Lower lobe of right lung (tissue), 2 donors: ENCODE measurements around the gene TDRD5. TPM values are rescaled to one million over a fixed set of nuclear protein-coding genes. Genes with fewer than 3 reads are reported as not detected.

Source experiments
- ATAC-seq, 2 donors: fragments of 200-7000 bp; cut with Tn5 transposase; one replicate each; pipeline ENCODE4 v1.9.1; 2020 to 2022; ENCODE audit warnings: mild to moderate bottlenecking in 2 of 2, moderate library complexity in 2 of 2
- DNase-seq: peaks from one replicate; pipeline ENCODE4 v3.0.0-alpha.2; 2020
- H3K27ac ChIP-seq: fragments of 200-600 bp; one replicate; pipeline ENCODE4 v1.8.0; 2022
- H3K27me3 ChIP-seq: fragments of 200-600 bp; one replicate; pipeline ENCODE4 v1.8.0; 2022; ENCODE audit warnings: low read depth
- H3K36me3 ChIP-seq: fragments of 200-600 bp; one replicate; pipeline ENCODE4 v1.8.0; 2022; ENCODE audit warnings: mild to moderate bottlenecking
- H3K4me1 ChIP-seq: fragments of 200-600 bp; one replicate; pipeline ENCODE4 v1.8.0; 2022
- H3K4me3 ChIP-seq: fragments of 200-600 bp; one replicate; pipeline ENCODE4 v1.8.0; 2022; ENCODE audit warnings: mild to moderate bottlenecking
- H3K9me3 ChIP-seq: fragments of 200-600 bp; one replicate; pipeline ENCODE4 v1.8.0; 2022
- CTCF ChIP-seq: fragments of 200-600 bp; IDR thresholded peaks from one replicate; pipeline ENCODE4 v1.8.0; 2022; ENCODE audit warnings: antibody characterized with exemption, mild to moderate bottlenecking
- intact Hi-C: fragments of 100-400 bp; cut with DNase I; formaldehyde crosslinking; loops from one replicate; pipeline ENCODE4 v1.11.0; 2022
- total RNA-seq: library from RNA; stranded (reverse); fragmentation: NEBNext Ultra II Directional; extraction: Animal tissue kit (Norgen Biotek cat#: 25700); gene quantifications from one replicate; pipeline ENCODE4 v1.2.1, GENCODE V29; 2021
- donor health status: DM: no; HTN: yes; CAD: no; lungs with severe emphysema.

TDRD5 gene
- total RNA-seq, 1 donor from 2014 or later, result 0.15 TPM

GRCh38 chr1:179583771-179584320 is 7.8 kb upstream of the TDRD5 start:
- TF ChIP-seq CTCF, result no peak
- intact Hi-C loops, result no loop called here
- ATAC-seq (no peak), DNase-seq (no peak)
- peaks cover 10% of the 10 kb centered on the region for H3K27me3 ChIP-seq
- no peak overlapping the region for H3K4me3 ChIP-seq
- H3K9me3 ChIP-seq, result no peaks in the 10 kb centered on the region
- peaks cover 5% of the 10 kb centered on the region for H3K4me1 ChIP-seq
- H3K27ac ChIP-seq, result no peak overlapping the region
- no peaks in the 10 kb centered on the region for H3K36me3 ChIP-seq

GRCh38 chr1:179586107-179586823 is 5.4 kb upstream of the TDRD5 start:
- H3K36me3 ChIP-seq, result no peaks in the 10 kb centered on the region
- peaks cover 10% of the 10 kb centered on the region for H3K27me3 ChIP-seq
- H3K4me1 ChIP-seq, result peaks cover 5% of the 10 kb centered on the region
- no peaks in the 10 kb centered on the region for H3K9me3 ChIP-seq
- H3K27ac ChIP-seq, result peak overlapping the region; percentile 46
- DNase-seq (peak; percentile 56), ATAC-seq (peak; percentile 70 to 81)
- H3K4me3 ChIP-seq, result peak overlapping the region; percentile 42
- peak; percentile 29 for TF ChIP-seq CTCF
- intact Hi-C loops, result no loop called here

- Histone ChIP-seq H3K9me3 (no peaks in the 10 kb centered on the region), H3K36me3 (no peaks in the 10 kb centered on the region), H3K27ac (no peak overlapping the region), H3K4me3 (no peak overlapping the region), H3K27me3 (peaks cover 20% of the 10 kb centered on the region), H3K4me1 (peaks cover 5% of the 10 kb centered on the region)
- DNase-seq (no peak), ATAC-seq (no peak)
- TF ChIP-seq CTCF, result no peak
- intact Hi-C loops, result no loop called here
Measured at GRCh38 chr1:179587336-179587735, 4.3 kb upstream of the TDRD5 start.

GRCh38 chr1:179588425-179589024 is 3.1 kb upstream of the TDRD5 start:
- TF ChIP-seq CTCF, result no peak
- DNase-seq, result no peak
- Histone ChIP-seq H3K27ac (no peak overlapping the region), H3K4me1 (peaks cover 5% of the 10 kb centered on the region), H3K27me3 (peaks cover 20% of the 10 kb centered on the region), H3K9me3 (no peaks in the 10 kb centered on the region), H3K36me3 (no peaks in the 10 kb centered on the region), H3K4me3 (no peak overlapping the region)
- no peak for ATAC-seq
- intact Hi-C loops, result no loop called here

GRCh38 chr1:179589509-179589908 is 2.1 kb upstream of the TDRD5 start:
- TF ChIP-seq CTCF, result no peak
- Histone ChIP-seq H3K36me3 (no peaks in the 10 kb centered on the region), H3K27ac (no peak overlapping the region), H3K27me3 (peaks cover 19% of the 10 kb centered on the region), H3K9me3 (no peaks in the 10 kb centered on the region), H3K4me3 (no peak overlapping the region), H3K4me1 (peaks cover 5% of the 10 kb centered on the region)
- no peak for DNase-seq
- intact Hi-C loops, result no loop called here
- ATAC-seq, result no peak
